SJCRH30 (cell line): ENCODE measurements around the gene CCDC8. TPM values are rescaled to one million over a fixed set of nuclear protein-coding genes. Genes with fewer than 3 reads are reported as not detected.
"Not testable (repeated sequence)": the region's sequence is repeated elsewhere in the genome, so short reads cannot be mapped to it uniquely, and the experiment has no call there.

Experiments used
- DNase-seq, 2 experiments: peaks; one replicate each; pipeline ENCODE4 v3.0.0-alpha.2; 2015 to 2020
- H3K27ac ChIP-seq: fragments of 250-450 bp; sonication (Bioruptor Pico); 2 replicates; pipeline ENCODE4 v1.5.1; 2020; ENCODE audit warnings: mild to moderate bottlenecking, moderate library complexity
- H3K27me3 ChIP-seq: fragments of 250-450 bp; sonication (Bioruptor Pico); 2 replicates; pipeline ENCODE4 v1.5.1; 2020; ENCODE audit warnings: mild to moderate bottlenecking, moderate library complexity
- H3K36me3 ChIP-seq: fragments of 250-450 bp; sonication (Bioruptor Pico); 2 replicates; pipeline ENCODE4 v1.5.1; 2020; ENCODE audit warnings: mild to moderate bottlenecking, moderate library complexity
- H3K4me1 ChIP-seq: fragments of 250-450 bp; sonication (Bioruptor Pico); 2 replicates; pipeline ENCODE4 v1.5.1; 2020; ENCODE audit warnings: mild to moderate bottlenecking, moderate library complexity
- H3K4me3 ChIP-seq: fragments of 250-450 bp; sonication (Bioruptor Pico); 2 replicates; pipeline ENCODE4 v1.5.1; 2020; ENCODE audit warnings: mild to moderate bottlenecking, moderate library complexity
- H3K9me3 ChIP-seq: fragments of 250-450 bp; sonication (Bioruptor Pico); replicated peaks from 2 replicates; pipeline ENCODE4 v1.5.1; 2020; ENCODE audit warnings: mild to moderate bottlenecking, moderate library complexity
- total RNA-seq: library from RNA; depleted of rRNA; stranded (reverse); fragments of >200 nt; shearing (Covaris generic); gene quantifications from 2 replicates; pipeline ENCODE4 v1.2.3, GENCODE V29; 2014

Gene CCDC8
- total RNA-seq, 1 experiment from 2014 or later: 41.8 TPM

- Histone ChIP-seq H3K27ac (no peak overlapping the region), H3K36me3 (no peaks in the 10 kb centered on the region), H3K9me3 (no peaks in the 10 kb centered on the region), H3K27me3 (no peaks in the 10 kb centered on the region), H3K4me1 (0 out of 2 replicates have a peak, but pooled peaks cover 2% of the 10 kb centered on the region), H3K4me3 (no peak overlapping the region)
- peak in 1 of 2 experiments; percentile 22 for DNase-seq
These were observed 10.6 kb downstream of the CCDC8 start for GRCh38 chr19:46402725-46403124.

GRCh38 chr19:46397801-46398479, 15.4 kb downstream of the CCDC8 start:
- not testable (repeated sequence) for DNase-seq, H3K36me3 ChIP-seq, H3K27me3 ChIP-seq, H3K4me1 ChIP-seq, H3K9me3 ChIP-seq, H3K4me3 ChIP-seq, H3K27ac ChIP-seq

DNA sequence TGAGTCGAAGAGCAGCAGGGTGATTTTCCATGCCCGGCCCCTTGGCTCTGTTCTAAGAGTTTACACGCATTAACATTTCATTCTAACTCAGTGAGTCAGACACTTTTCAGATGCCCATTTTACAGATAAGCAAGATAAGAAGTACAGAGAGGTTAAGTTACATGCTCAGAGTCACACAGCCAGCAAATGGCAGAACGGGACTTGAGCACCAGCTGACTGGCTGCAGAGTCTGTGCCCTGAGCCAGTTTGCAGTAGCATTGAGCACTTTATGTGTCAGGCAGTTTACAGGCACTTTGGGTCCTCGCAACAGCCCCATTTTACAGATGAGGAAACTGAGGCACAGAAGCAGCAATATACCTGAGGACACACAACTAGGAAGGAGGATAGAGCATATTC, 19.0 kb downstream of the CCDC8 start:
- no peak for DNase-seq
- H3K27ac ChIP-seq: no peak overlapping the region
- no peak overlapping the region for H3K4me3 ChIP-seq
- no peaks in the 10 kb centered on the region; the same call in 1 of the 2 replicates for H3K4me1 ChIP-seq
- H3K9me3 ChIP-seq: no peaks in the 10 kb centered on the region
- H3K36me3 ChIP-seq: peaks cover 23% of the 10 kb centered on the region
- no peaks in the 10 kb centered on the region for H3K27me3 ChIP-seq

GRCh38 chr19:46393456-46394401, 19.6 kb downstream of the CCDC8 start:
- H3K4me1 ChIP-seq: no peaks in the 10 kb centered on the region; the same call in 1 of the 2 replicates

DNA sequence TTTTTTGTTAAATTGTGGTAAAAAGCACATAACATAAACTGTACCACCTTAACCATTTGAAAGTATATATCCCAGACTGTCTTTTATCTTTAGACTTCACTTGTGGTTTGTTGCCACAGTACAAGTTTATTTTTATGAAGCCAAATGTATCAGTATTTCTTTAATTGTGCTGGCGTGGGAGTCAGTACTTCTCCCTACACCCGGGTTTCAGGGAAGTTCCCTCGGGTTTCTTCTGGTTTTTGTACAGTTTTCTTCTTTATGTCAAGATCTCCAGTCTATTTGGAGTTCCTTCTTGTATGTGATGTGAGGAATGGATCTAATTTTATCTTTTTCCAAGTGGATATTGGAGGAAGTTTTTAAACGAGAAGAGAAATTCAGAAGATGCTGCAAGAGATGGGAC, 20.5 kb downstream of the CCDC8 start:
- Histone ChIP-seq H3K9me3 (no peaks in the 10 kb centered on the region), H3K27me3 (no peaks in the 10 kb centered on the region), H3K27ac (0 out of 2 replicates have a peak overlapping the region, but pooled peaks have one; percentile 12), H3K4me3 (no peak overlapping the region), H3K4me1 (no peaks in the 10 kb centered on the region; the same call in 1 of the 2 replicates), H3K36me3 (peaks cover 36% of the 10 kb centered on the region)
- no peak for DNase-seq

More at GRCh38 chr19:46393456-46394401, 19.6 kb downstream of the CCDC8 start:
- no peaks in the 10 kb centered on the region for H3K9me3 ChIP-seq
- no peak overlapping the region for H3K4me3 ChIP-seq
- H3K27ac ChIP-seq: no peak overlapping the region
- peaks cover 29% of the 10 kb centered on the region for H3K36me3 ChIP-seq
- no peaks in the 10 kb centered on the region for H3K27me3 ChIP-seq
- DNase-seq: no peak

DNA sequence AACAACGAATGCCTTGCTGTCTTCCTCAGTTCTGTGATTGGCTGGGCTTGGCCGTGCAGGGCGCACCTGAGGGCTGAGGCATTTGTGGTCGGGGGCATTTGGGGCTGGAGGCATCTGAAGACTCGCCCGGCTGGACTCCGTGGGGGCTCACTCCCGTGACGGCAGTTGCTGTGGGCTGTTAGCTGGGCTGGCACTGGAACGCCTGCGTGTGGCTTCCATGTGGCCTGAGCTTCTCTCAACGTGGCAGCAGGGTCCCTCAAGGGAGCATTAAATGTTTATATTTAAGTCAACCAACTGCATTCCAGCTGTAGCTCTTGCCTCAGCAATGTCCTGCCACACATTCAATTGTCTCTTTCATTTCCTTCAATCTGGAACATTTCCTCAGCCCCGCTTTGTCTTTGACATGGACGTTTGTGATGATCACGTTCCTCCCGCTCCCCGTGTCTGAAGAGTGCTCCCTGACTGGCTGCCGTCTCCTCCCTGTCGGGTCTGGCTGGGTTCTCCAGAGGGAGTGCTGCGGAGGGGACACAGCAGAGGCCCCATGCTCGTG, 21.0 kb downstream of the CCDC8 start:
- no peaks in the 10 kb centered on the region for H3K9me3 ChIP-seq
- peaks cover 42% of the 10 kb centered on the region for H3K36me3 ChIP-seq
- no peak overlapping the region for H3K4me3 ChIP-seq
- H3K27ac ChIP-seq: 0 out of 2 replicates have a peak overlapping the region, but pooled peaks have one; percentile 12
- no peaks in the 10 kb centered on the region for H3K27me3 ChIP-seq
- no peaks in the 10 kb centered on the region; the same call in 1 of the 2 replicates for H3K4me1 ChIP-seq
- DNase-seq: peak in 1 of 2 experiments; percentile 20

- Histone ChIP-seq H3K4me1 (no peaks in the 10 kb centered on the region; the same call in 1 of the 2 replicates), H3K27ac (0 out of 2 replicates have a peak overlapping the region, but pooled peaks have one; percentile 12), H3K9me3 (no peaks in the 10 kb centered on the region), H3K27me3 (no peaks in the 10 kb centered on the region), H3K4me3 (no peak overlapping the region), H3K36me3 (peaks cover 49% of the 10 kb centered on the region)
- DNase-seq: no peak
These were observed 21.8 kb downstream of the CCDC8 start for GRCh38 chr19:46391296-46392251.

DNA sequence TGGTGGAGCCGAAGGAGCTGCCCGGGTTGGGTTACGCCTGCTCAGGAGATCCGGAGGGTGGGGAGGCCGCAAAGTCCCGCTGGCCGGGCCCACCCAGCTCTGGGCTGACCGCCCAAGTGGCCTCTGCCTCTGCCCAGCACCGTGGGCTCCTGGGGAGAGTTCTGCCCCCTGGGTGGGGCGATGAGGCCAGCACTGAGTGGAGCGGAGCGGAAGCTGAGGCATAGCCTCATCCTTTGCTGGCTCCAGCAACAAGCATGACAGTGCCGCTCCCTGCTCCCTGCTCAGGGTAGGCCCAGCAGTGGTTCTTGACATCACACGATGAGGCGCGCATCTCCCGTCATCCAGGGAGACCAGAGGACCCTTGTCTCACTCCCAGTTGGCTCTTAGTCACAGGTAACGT, 22.5 kb downstream of the CCDC8 start:
- no peak overlapping the region for H3K4me3 ChIP-seq
- H3K36me3 ChIP-seq: peaks cover 50% of the 10 kb centered on the region
- no peaks in the 10 kb centered on the region for H3K27me3 ChIP-seq
- DNase-seq: no peak
- no peaks in the 10 kb centered on the region for H3K9me3 ChIP-seq
- no peak overlapping the region for H3K27ac ChIP-seq
- H3K4me1 ChIP-seq: no peaks in the 10 kb centered on the region; the same call in 1 of the 2 replicates

GRCh38 chr19:46390121-46390858, 23.1 kb downstream of the CCDC8 start:
- DNase-seq: no peak
- Histone ChIP-seq H3K4me3 (no peak overlapping the region), H3K4me1 (no peaks in the 10 kb centered on the region; the same call in 1 of the 2 replicates), H3K27ac (no peak overlapping the region), H3K27me3 (no peaks in the 10 kb centered on the region), H3K9me3 (no peaks in the 10 kb centered on the region), H3K36me3 (peaks cover 52% of the 10 kb centered on the region)

- no peaks in the 10 kb centered on the region for H3K9me3 ChIP-seq
- no peak overlapping the region for H3K27ac ChIP-seq
- H3K27me3 ChIP-seq: no peaks in the 10 kb centered on the region
- H3K4me1 ChIP-seq: no peaks in the 10 kb centered on the region; the same call in 1 of the 2 replicates
- H3K36me3 ChIP-seq: peaks cover 66% of the 10 kb centered on the region
- DNase-seq: no peak
- no peak overlapping the region for H3K4me3 ChIP-seq
These were observed 24.9 kb downstream of the CCDC8 start for GRCh38 chr19:46388311-46389095.

GRCh38 chr19:46387713-46388130, 25.6 kb downstream of the CCDC8 start:
- H3K4me3 ChIP-seq: no peak overlapping the region
- peaks cover 69% of the 10 kb centered on the region for H3K36me3 ChIP-seq
- H3K27ac ChIP-seq: no peak overlapping the region
- no peaks in the 10 kb centered on the region for H3K9me3 ChIP-seq
- no peak for DNase-seq
- no peaks in the 10 kb centered on the region; the same call in 1 of the 2 replicates for H3K4me1 ChIP-seq
- no peaks in the 10 kb centered on the region for H3K27me3 ChIP-seq

- Histone ChIP-seq H3K4me3 (no peak overlapping the region), H3K27ac (no peak overlapping the region), H3K4me1 (no peaks in the 10 kb centered on the region), H3K27me3 (no peaks in the 10 kb centered on the region), H3K36me3 (peaks cover 74% of the 10 kb centered on the region), H3K9me3 (no peaks in the 10 kb centered on the region)
- DNase-seq: no peak
These were observed 26.2 kb downstream of the CCDC8 start for GRCh38 chr19:46386996-46387712.
